ENCODE results near the gene RTL1.

DNA sequence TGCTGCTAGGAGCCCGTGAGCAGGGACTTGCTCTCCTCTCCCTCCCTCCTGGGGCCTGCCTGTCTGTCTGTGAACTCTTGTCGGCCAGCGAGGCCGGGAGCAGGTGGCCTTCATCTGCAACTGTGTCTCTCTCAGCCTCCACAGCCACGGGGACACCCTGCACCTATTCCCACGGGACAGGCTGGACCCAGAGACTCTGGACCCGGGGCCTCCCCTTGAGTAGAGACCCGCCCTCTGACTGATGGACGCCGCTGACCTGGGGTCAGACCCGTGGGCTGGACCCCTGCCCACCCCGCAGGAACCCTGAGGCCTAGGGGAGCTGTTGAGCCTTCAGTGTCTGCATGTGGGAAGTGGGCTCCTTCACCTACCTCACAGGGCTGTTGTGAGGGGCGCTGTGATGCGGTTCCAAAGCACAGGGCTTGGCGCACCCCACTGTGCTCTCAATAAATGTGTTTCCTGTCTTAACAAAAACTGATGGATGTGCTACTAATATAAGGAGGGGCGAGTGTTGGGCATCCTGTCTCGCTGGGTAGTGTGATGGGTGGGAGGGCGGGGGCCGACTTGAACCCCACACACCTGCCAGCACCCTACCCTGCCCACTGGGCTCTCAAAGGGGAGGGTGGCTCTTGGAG lies 42.9 kb downstream of the RTL1 start:
- TF ChIP-seq POLR2A (IDR thresholded peaks at IDR 0.05; ENCODE audit: low read length), result no peak
- TF ChIP-seq GATA1 (IDR thresholded peaks at IDR 0.05; ENCODE audit: low read depth, low read length), result no peak

All from erythroblast (primary cell).